Measurements from ENCODE around the gene GALNTL6. TPM values are rescaled to one million over a fixed set of nuclear protein-coding genes. Genes with fewer than 3 reads are reported as not detected.

The GALNTL6 gene
- total RNA-seq, 1 experiment from 2014 or later, result not detected

DNA sequence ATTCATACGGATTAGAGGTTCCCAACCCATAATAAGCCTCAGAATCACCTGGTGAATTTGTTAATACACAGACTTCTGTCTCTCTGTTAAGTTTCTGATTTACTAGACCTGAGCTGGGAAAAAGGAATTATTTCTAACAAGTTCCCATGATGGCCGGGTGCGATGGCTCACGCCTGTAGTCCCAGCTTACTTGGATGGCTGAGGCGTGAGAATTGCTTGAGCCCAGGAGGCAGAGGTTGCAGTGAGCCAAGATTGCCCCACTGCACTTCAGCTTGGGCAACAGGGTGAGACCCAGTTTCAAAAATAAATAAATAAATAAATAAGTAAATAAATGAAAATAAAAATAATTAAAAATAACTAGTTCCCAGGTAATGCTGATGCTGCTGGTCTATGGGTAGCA, 412.3 kb downstream of the GALNTL6 start:
- TF ChIP-seq CTCF (conservative IDR thresholded peaks at IDR 0.05), result no peak
- Histone ChIP-seq H3K18ac (ENCODE audit: insufficient read length, low read depth, low read length) (no peak overlapping the region), H3K23ac (ENCODE audit: insufficient read length, low read depth, low read length) (no peak overlapping the region), H3K4me2 (ENCODE audit: insufficient read depth, insufficient read length, low read length) (no peak overlapping the region), H3K56ac (ENCODE audit: insufficient read length, low read depth, low read length) (no peak overlapping the region), H3K9ac (ENCODE audit: extremely low read depth, insufficient read length, low read length) (no peak overlapping the region), H3K14ac (ENCODE audit: insufficient read depth, low read length) (no peak overlapping the region), H4K91ac (ENCODE audit: insufficient read length, low read depth, low read length) (no peak overlapping the region), H2BK20ac (ENCODE audit: low read depth, low read length, poor library complexity, severe bottlenecking) (no peak overlapping the region), H2BK15ac (ENCODE audit: low read depth, low read length) (no peak overlapping the region), H3K27ac (ENCODE audit: insufficient read length, low read depth, low read length) (no peak overlapping the region), H2AK5ac (ENCODE audit: insufficient read length, low read length) (no peak overlapping the region), H2AFZ (ENCODE audit: low read length) (no peak overlapping the region), H3K23me2 (ENCODE audit: insufficient read length, low read depth, low read length, poor library complexity, severe bottlenecking) (no peaks in the 10 kb centered on the region), H2BK12ac (ENCODE audit: insufficient read length, low read depth, low read length) (no peak overlapping the region), H2BK120ac (ENCODE audit: low read depth, low read length, poor library complexity, severe bottlenecking) (no peak overlapping the region), H4K5ac (ENCODE audit: insufficient read length, low read depth, low read length) (no peak overlapping the region), H3K4ac (ENCODE audit: low read depth, low read length) (no peak overlapping the region), H3T11ph (ENCODE audit: low read length) (no peak overlapping the region), H4K20me1 (ENCODE audit: control insufficient read depth, insufficient read depth, insufficient read length) (no peaks in the 10 kb centered on the region), H3K4me1 (ENCODE audit: insufficient read depth, low read length) (no peaks in the 10 kb centered on the region; the same call in 1 of the 2 replicates), H3K79me1 (ENCODE audit: insufficient read depth, low read depth, low read length, poor library complexity, severe bottlenecking) (no peaks in the 10 kb centered on the region), H3K9me3 (ENCODE audit: control insufficient read depth, low read depth, low read length) (no peaks in the 10 kb centered on the region), H2BK5ac (ENCODE audit: insufficient read length, low read length) (no peak overlapping the region), H3K79me2 (ENCODE audit: insufficient read depth, low read length) (no peaks in the 10 kb centered on the region), H3K27me3 (ENCODE audit: insufficient read depth, low read length) (no peaks in the 10 kb centered on the region), H4K8ac (replicated peaks; ENCODE audit: insufficient read length, low read depth, low read length) (no peak overlapping the region)
- no peaks in the 10 kb centered on the region for H3K36me3 Mint-ChIP-seq (ENCODE audit: insufficient read depth in 1 of 3, low read depth in 3 of 3)
- no peaks in the 10 kb centered on the region for H3K27me3 Mint-ChIP-seq (ENCODE audit: low read depth)
- DNase-seq, result no peak
- no peaks in the 10 kb centered on the region for H3K4me1 Mint-ChIP-seq
- no peak overlapping the region for H3K4me3 Mint-ChIP-seq
- no peak overlapping the region for H3K27ac Mint-ChIP-seq
- no CpG with 5 or more reads among the region's 5 CpGs for WGBS (ENCODE audit: extremely low coverage, insufficient read length, low lambda C conversion rate)
- H3K9me3 Mint-ChIP-seq, result no peaks in the 10 kb centered on the region
